Activated CD4-positive, alpha-beta T cell treated with anti-CD3 and anti-CD28 coated beads, Interleukin-2, Interleukin-4, amounts not matched to agents 100 ng/mL and 50 ng/mL, durations not matched to agents 16 hours and 8 hours (primary cell): ENCODE measurements around the gene HIP1.
"Not testable (repeated sequence)": the region's sequence is repeated elsewhere in the genome, so short reads cannot be mapped to it uniquely, and the experiment has no call there.

Source experiments
- DNase-seq: peaks from one replicate; pipeline ENCODE4 v3.0.0-alpha.2; 2020; ENCODE audit warnings: low spot score

HIP1 gene

GRCh38 chr7:75616421-75617167, 122.1 kb downstream of the HIP1 start:
- DNase-seq: no peak

- no peak for DNase-seq
Measured at GRCh38 chr7:75614401-75614800, 124.3 kb downstream of the HIP1 start.

GRCh38 chr7:75613351-75613750, 125.4 kb downstream of the HIP1 start:
- no peak for DNase-seq

- DNase-seq: no peak
Measured at GRCh38 chr7:75611557-75612178, 127.1 kb downstream of the HIP1 start.

GRCh38 chr7:75609416-75609815, 129.3 kb downstream of the HIP1 start:
- DNase-seq: not testable (repeated sequence)

- no peak for DNase-seq
Measured at GRCh38 chr7:75608451-75609122, 130.2 kb downstream of the HIP1 start.

- DNase-seq: no peak
Measured at GRCh38 chr7:75604408-75604807, 134.3 kb downstream of the HIP1 start.

- not testable (repeated sequence) for DNase-seq
Measured at GRCh38 chr7:75602831-75603230, 135.9 kb downstream of the HIP1 start.

GRCh38 chr7:75601539-75601938, 137.2 kb downstream of the HIP1 start:
- no peak for DNase-seq

- not testable (repeated sequence) for DNase-seq
Measured at GRCh38 chr7:75600748-75601147, 138.0 kb downstream of the HIP1 start.

- no peak for DNase-seq
Measured at GRCh38 chr7:75599244-75599781, 139.4 kb downstream of the HIP1 start.

- peak; percentile 90 for DNase-seq
Measured at GRCh38 chr7:75596727-75597614, 141.8 kb downstream of the HIP1 start.

- no peak for DNase-seq
Measured at GRCh38 chr7:75595766-75596165, 143.0 kb downstream of the HIP1 start.

- DNase-seq: not testable (repeated sequence)
Measured at GRCh38 chr7:75593500-75594184, 145.1 kb downstream of the HIP1 start.

GRCh38 chr7:75591467-75592255, 147.1 kb downstream of the HIP1 start:
- no peak for DNase-seq

- DNase-seq: no peak
Measured at GRCh38 chr7:75590373-75591005, 148.3 kb downstream of the HIP1 start.

- no peak for DNase-seq
Measured at GRCh38 chr7:75584354-75584753, 154.4 kb downstream of the HIP1 start.

GRCh38 chr7:75583255-75583654, 155.5 kb downstream of the HIP1 start:
- no peak for DNase-seq

GRCh38 chr7:75579899-75580298, 158.8 kb downstream of the HIP1 start:
- no peak for DNase-seq

GRCh38 chr7:75578081-75578480, 160.7 kb downstream of the HIP1 start:
- no peak for DNase-seq
